GM12878 (cell line): Measurements from ENCODE around the gene ARHGEF16.

Source experiments
- CBX5 ChIP-seq: sonication (generic); IDR thresholded peaks from 2 replicates; pipeline ENCODE4 v1.6.1; 2016; ENCODE audit warnings: low read depth, moderate library complexity, mild to moderate bottlenecking, inconsistent platforms
- CTCF ChIP-seq, 3 experiments: IDR thresholded peaks in 2 of 3; conservative IDR thresholded peaks in 1 of 3; 2 replicates each; pipeline ENCODE4 v1.5.1; 2011; ENCODE audit warnings: low read depth in 3 of 3, low read length in 3 of 3, mild to moderate bottlenecking in 3 of 3, control low read depth in 2 of 3, moderate library complexity in 2 of 3, inconsistent platforms in 1 of 3, mixed read lengths in 1 of 3; ENCODE audit not compliant: control insufficient read depth in 2 of 3, insufficient read depth in 1 of 3; ENCODE audit errors: extremely low read depth in 1 of 3
- ESRRA ChIP-seq: IDR thresholded peaks from 2 replicates; pipeline ENCODE4 v1.6.1; 2012; ENCODE audit warnings: mild to moderate bottlenecking, low read length, improper control_type of control experiment
- IKZF1 ChIP-seq: fragments of 450-650 bp; conservative IDR thresholded peaks from 2 replicates; pipeline ENCODE4 v1.6.1; 2017; ENCODE audit warnings: antibody characterized with exemption, mild to moderate bottlenecking
- MXI1 ChIP-seq: fragments of 150-350 bp; IDR thresholded peaks from 2 replicates; pipeline ENCODE4 v1.6.1; 2011; ENCODE audit warnings: low read depth, mild to moderate bottlenecking, inconsistent platforms, low read length, improper control_type of control experiment
- NR2C2 ChIP-seq: IDR thresholded peaks from 2 replicates; pipeline ENCODE4 v1.6.1; 2011; ENCODE audit warnings: borderline replicate concordance, low read depth; ENCODE audit not compliant: control insufficient read depth, insufficient read length
- PBX3 ChIP-seq: IDR thresholded peaks from 2 replicates; pipeline ENCODE4 v1.6.1; 2011; ENCODE audit warnings: mild to moderate bottlenecking, low read depth, low read length, moderate library complexity; ENCODE audit not compliant: insufficient replicate concordance
- SMC3 ChIP-seq: IDR thresholded peaks from 2 replicates; pipeline ENCODE4 v1.6.1; 2011; ENCODE audit warnings: low read length, improper control_type of control experiment, borderline replicate concordance
- ZBTB40 ChIP-seq: fragments of 450-650 bp; IDR thresholded peaks from 2 replicates; pipeline ENCODE4 v1.6.1; 2016; ENCODE audit warnings: mild to moderate bottlenecking, moderate library complexity, borderline replicate concordance
- ZNF274 ChIP-seq: IDR thresholded peaks from one replicate; pipeline ENCODE4 v1.8.0; 2011; ENCODE audit not compliant: insufficient read length, insufficient read depth
- ZNF687 ChIP-seq: fragments of 450-650 bp; IDR thresholded peaks from 2 replicates; pipeline ENCODE4 v1.6.1; 2017; ENCODE audit warnings: mild to moderate bottlenecking, moderate library complexity
- TF ChIP-seq, protein P1 (sequence below): fragments of 450-650 bp; IDR thresholded peaks from 2 replicates; pipeline ENCODE4 v1.6.1; 2014; ENCODE audit warnings: mild to moderate bottlenecking
- TF ChIP-seq, protein P2 (sequence below): fragments of 450-650 bp; IDR thresholded peaks from 2 replicates; pipeline ENCODE4 v1.6.1; 2016; ENCODE audit warnings: mild to moderate bottlenecking

GRCh38 chr1:3467096-3468036, 12.9 kb downstream of the ARHGEF16 start:
- TF ChIP-seq MXI1: no peak
- TF ChIP-seq NR2C2: no peak
- TF ChIP-seq CBX5: no peak
- TF ChIP-seq SMC3: no peak
- no peak for TF ChIP-seq CTCF (IDR thresholded peaks at IDR 0.05 in 2 of 3, conservative IDR thresholded peaks at IDR 0.05 in 1 of 3; ENCODE audit: control insufficient read depth in 2 of 3, extremely low read depth in 1 of 3, insufficient read depth in 1 of 3, low read depth in 3 of 3, low read length in 3 of 3)
- TF ChIP-seq IKZF1: no peak
- no peak for TF ChIP-seq ESRRA
- no peak for TF ChIP-seq ZNF274
- TF ChIP-seq, protein P1, sequence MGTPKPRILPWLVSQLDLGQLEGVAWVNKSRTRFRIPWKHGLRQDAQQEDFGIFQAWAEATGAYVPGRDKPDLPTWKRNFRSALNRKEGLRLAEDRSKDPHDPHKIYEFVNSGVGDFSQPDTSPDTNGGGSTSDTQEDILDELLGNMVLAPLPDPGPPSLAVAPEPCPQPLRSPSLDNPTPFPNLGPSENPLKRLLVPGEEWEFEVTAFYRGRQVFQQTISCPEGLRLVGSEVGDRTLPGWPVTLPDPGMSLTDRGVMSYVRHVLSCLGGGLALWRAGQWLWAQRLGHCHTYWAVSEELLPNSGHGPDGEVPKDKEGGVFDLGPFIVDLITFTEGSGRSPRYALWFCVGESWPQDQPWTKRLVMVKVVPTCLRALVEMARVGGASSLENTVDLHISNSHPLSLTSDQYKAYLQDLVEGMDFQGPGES: no peak
- TF ChIP-seq ZNF687: no peak
- no peak for TF ChIP-seq ZBTB40
- TF ChIP-seq, protein P2, sequence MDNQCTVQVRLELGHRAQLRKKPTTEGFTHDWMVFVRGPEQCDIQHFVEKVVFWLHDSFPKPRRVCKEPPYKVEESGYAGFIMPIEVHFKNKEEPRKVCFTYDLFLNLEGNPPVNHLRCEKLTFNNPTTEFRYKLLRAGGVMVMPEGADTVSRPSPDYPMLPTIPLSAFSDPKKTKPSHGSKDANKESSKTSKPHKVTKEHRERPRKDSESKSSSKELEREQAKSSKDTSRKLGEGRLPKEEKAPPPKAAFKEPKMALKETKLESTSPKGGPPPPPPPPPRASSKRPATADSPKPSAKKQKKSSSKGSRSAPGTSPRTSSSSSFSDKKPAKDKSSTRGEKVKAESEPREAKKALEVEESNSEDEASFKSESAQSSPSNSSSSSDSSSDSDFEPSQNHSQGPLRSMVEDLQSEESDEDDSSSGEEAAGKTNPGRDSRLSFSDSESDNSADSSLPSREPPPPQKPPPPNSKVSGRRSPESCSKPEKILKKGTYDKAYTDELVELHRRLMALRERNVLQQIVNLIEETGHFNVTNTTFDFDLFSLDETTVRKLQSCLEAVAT: no peak
- TF ChIP-seq PBX3: no peak
